Esophagus (tissue), 2 donors: ENCODE measurements around the gene ACOX1. TPM values are rescaled to one million over a fixed set of nuclear protein-coding genes. Genes with fewer than 3 reads are reported as not detected.

ENCODE experiments used
- H3K27ac ChIP-seq, 2 donors: one replicate each; pipeline ENCODE4 v1.5.1; 2013; ENCODE audit warnings: low read depth in 2 of 2, mild to moderate bottlenecking in 2 of 2, inconsistent platforms in 1 of 2, low read length in 1 of 2, moderate library complexity in 1 of 2
- H3K27me3 ChIP-seq, 2 donors: one replicate each; pipeline ENCODE4 v1.6.1; 2013; ENCODE audit warnings: low read length in 2 of 2, control low read depth in 1 of 2, mild to moderate bottlenecking in 1 of 2; ENCODE audit not compliant: insufficient read depth in 2 of 2, control insufficient read depth in 1 of 2
- H3K36me3 ChIP-seq, 2 donors: one replicate each; pipeline ENCODE4 v1.6.1; 2013; ENCODE audit warnings: low read length in 1 of 2; ENCODE audit not compliant: control insufficient read depth in 2 of 2, insufficient read depth in 2 of 2
- H3K4me1 ChIP-seq, 2 donors: one replicate each; pipeline ENCODE4 v1.6.1; 2013; ENCODE audit warnings: low read length in 1 of 2; ENCODE audit not compliant: control insufficient read depth in 2 of 2, insufficient read depth in 2 of 2
- H3K4me3 ChIP-seq, 2 donors: one replicate each; pipeline ENCODE4 v1.5.1; 2013; ENCODE audit warnings: low read length in 2 of 2, mild to moderate bottlenecking in 2 of 2, low read depth in 1 of 2, moderate library complexity in 1 of 2
- H3K9me3 ChIP-seq, 2 donors: one replicate each; pipeline ENCODE4 v1.6.1; 2013; ENCODE audit warnings: mild to moderate bottlenecking in 2 of 2, low read depth in 1 of 2, low read length in 1 of 2, moderate library complexity in 1 of 2; ENCODE audit not compliant: control insufficient read depth in 2 of 2, insufficient read depth in 1 of 2
- WGBS, 2 donors: extraction: QIAGEN DNeasy Blood & Tissue Kit; methylation state at CpG; one replicate each; pipeline ENCODE4 v1.1.7; 2013; 5-methylcytosine and 5-hydroxymethylcytosine counted together
- polyA plus RNA-seq, 2 donors: library from polyadenylated mRNA; stranded (reverse); fragments of 200-250 nt; gene quantifications; one replicate each; pipeline ENCODE4 v1.2.3, GENCODE V29; 2013
- donor health status: healthy with polysubstance abuse.
- donor health status: Bipolar disorder and iron deficiency.

Gene ACOX1
- polyA plus RNA-seq, 2 donors = 22.7 to 37.4 TPM

GRCh38 chr17:75891605-75892555 is 87.1 kb downstream of the ACOX1 start:
- Histone ChIP-seq H3K27ac (no peak overlapping the region), H3K9me3 (no peaks in the 10 kb centered on the region), H3K36me3 (peaks cover 8 to 25% of the 10 kb centered on the region in 2 donors), H3K4me1 (peaks cover 3 to 15% of the 10 kb centered on the region in 2 donors), H3K4me3 (no peak overlapping the region), H3K27me3 (no peaks in the 10 kb centered on the region)
- WGBS, 2 donors = 80 to 83% methylated on average over 32 of the region's 32 CpGs

Other genes starting within 250 kb of the ACOX1 start
- gene GALK1, start 214.0 kb downstream of the ACOX1 start, polyA plus RNA-seq = 10 to 100 TPM; 27.9 to 29.5 TPM
- 10 to 100 TPM; 18.2 to 26.3 TPM for gene UNK, start 194.4 kb downstream of the ACOX1 start, polyA plus RNA-seq
- 10 to 100 TPM; 21.0 to 22.4 TPM for gene UNC13D, start 134.8 kb downstream of the ACOX1 start, polyA plus RNA-seq
- 10 to 100 TPM; 65.1 to 65.9 TPM for gene WBP2, start 123.8 kb downstream of the ACOX1 start, polyA plus RNA-seq
- 10 to 100 TPM; 20.4 to 21.7 TPM for gene TRIM47, start 100.6 kb downstream of the ACOX1 start, polyA plus RNA-seq
- 10 to 100 TPM in 1 of 2 donors, 1 to 10 TPM in 1; 9.8 to 19.8 TPM for gene TRIM65, start 82.2 kb downstream of the ACOX1 start, polyA plus RNA-seq
- gene MRPL38, start 74.3 kb downstream of the ACOX1 start, polyA plus RNA-seq = 10 to 100 TPM; 51.7 to 65.8 TPM
- 10 to 100 TPM in 1 of 2 donors, 1 to 10 TPM in 1; 8.7 to 33.7 TPM for gene FBF1, start 38.1 kb downstream of the ACOX1 start, polyA plus RNA-seq
- 10 to 100 TPM; 42.7 to 43.7 TPM for gene TEN1, start 74 bp upstream of the ACOX1 start, polyA plus RNA-seq
- gene CDK3, start 21.7 kb upstream of the ACOX1 start, polyA plus RNA-seq = 10 to 100 TPM in 1 of 2 donors, 1 to 10 TPM in 1; 6.5 to 16.2 TPM
- gene EVPL, start 48.1 kb upstream of the ACOX1 start, polyA plus RNA-seq = 100 to 1,000 TPM; 229 to 425 TPM
- 10 to 100 TPM; 34.3 to 57.9 TPM for gene SRP68, start 93.4 kb upstream of the ACOX1 start, polyA plus RNA-seq
- under 1 TPM; 0.53 to 1.00 TPM for gene GALR2, start 95.6 kb upstream of the ACOX1 start, polyA plus RNA-seq
- 1 to 10 TPM; 1.2 to 2.3 TPM for gene ZACN, start 100.0 kb upstream of the ACOX1 start, polyA plus RNA-seq
- gene EXOC7, start 124.6 kb upstream of the ACOX1 start, polyA plus RNA-seq = 10 to 100 TPM; 57.0 to 77.2 TPM
- gene FOXJ1, start 162.1 kb upstream of the ACOX1 start, polyA plus RNA-seq = under 1 TPM; 0.33 to 0.56 TPM